Activated naive CD4-positive, alpha-beta T cell treated with anti-CD3 and anti-CD28 coated beads, Interleukin-2, amount 50 U/mL, for 16 hours (primary cell): ENCODE measurements around the gene ARL4C.
A peak's percentile ranks its signal among the peaks of the same experiment; 100 is the strongest.

ENCODE experiments used
- DNase-seq: peaks from one replicate; pipeline ENCODE4 v3.0.0-alpha.2; 2020

The ARL4C gene, protein sequence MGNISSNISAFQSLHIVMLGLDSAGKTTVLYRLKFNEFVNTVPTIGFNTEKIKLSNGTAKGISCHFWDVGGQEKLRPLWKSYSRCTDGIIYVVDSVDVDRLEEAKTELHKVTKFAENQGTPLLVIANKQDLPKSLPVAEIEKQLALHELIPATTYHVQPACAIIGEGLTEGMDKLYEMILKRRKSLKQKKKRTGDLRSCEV

DNA sequence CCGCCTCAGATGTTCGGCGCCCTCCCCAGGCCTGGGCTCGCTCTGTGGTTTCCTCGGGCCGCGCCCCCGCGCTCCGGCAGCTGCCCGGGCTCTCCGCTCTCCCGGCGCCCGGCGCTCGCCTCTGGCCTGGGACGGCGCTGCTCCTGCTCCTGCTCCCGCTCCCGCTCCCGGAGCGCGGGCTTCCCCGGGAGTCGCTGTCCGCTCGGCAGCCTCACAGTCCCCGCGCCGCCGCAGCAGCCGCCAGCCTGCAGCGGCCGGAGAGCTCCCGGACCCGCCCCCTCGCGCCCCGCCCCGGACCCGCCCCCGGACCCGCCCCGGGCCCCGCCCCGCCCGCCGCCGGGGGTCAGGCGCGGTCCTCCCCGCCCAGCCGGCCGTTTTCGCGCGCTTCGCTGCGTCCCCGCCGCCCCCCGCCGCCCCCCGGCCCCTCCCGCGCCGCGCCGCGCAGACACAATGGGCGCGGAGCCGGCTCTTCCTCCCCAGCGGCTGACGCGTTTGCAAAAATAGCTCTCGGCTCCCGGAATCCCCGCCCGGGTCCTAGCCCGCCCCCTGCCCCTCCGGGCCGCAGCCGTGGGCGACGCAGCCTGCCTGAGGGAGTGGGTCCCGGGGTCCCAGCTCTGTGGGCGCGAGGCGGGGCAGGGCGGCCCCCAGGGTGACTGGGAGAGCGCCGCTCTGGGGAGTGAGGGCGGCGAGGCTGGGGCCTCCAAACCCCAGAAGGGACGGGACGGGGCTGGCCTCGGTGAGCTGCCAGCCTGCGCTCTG lies at the start of gene ARL4C:
Gene ARL4C, minus strand, starts transcription at position 247 of the 759 bp plus-strand sequence. CDS start 495 bp downstream, outside the sequence.
- peak; percentile 61 for DNase-seq

DNA sequence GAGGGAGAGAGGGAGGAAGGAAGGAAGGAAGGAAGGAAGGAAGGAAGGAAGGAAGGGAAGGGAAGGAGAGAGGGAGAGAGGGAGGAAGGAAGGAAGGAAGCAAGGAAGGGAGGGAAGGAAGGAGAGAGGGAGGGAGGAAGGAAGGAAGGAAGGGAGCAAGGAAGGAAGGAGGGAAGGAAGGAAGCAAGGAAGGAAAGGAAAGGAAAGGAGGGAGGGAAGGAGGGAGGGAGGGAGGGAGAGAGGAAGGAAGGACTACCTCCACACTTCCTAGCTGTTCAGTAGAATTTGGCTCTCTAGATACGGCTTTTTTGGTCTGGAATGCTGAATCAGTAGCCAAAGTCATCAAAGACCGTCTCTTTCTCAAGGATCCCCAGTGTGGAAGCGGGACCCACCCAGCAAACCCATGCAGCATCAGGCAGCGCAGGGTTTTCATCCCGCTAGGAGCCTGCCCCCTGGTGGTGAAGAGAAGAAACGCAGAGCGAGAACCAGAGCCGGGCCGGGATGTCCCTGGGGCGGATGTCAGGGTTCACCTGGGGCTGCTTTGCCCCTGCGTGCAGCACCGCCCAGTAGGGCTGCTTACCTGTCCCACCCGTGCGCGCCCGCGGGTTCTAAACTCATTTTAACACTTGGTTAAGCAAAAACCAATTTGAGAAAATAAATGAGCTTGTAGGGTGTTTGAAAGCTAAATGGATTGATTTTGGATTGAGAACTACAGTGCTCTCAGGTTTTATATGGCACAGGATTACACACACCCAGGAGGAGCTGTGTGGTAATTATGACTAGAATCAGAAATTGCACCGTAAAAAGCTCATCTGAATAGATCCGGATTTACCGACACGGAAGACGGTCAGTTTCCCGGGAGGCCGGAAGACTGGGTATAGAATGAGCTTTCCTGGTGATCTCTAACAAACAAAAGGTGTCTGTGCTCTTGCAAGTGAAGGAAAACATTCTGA lies 48.1 kb upstream of the ARL4C start:
- DNase-seq: peak; percentile 70

DNA sequence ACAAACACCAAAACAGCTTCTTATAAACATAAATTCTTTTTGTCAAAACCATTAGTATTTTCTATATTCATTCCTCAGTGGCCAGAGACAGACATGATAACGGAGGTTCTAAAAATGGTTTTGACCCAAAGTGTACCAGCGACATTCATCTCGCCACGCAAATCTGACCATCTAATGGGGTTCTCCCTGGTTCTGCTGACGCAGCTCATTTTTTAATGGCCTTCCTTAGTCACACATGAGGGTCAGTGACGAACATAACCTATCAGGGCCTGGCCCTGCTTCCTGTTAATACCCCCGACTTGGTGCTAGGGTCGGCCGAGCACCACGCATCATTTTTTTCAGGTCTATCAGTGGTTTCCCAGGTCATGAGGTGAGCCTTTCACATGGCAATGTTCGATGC lies 45.9 kb upstream of the ARL4C start:
- DNase-seq: no peak

DNA sequence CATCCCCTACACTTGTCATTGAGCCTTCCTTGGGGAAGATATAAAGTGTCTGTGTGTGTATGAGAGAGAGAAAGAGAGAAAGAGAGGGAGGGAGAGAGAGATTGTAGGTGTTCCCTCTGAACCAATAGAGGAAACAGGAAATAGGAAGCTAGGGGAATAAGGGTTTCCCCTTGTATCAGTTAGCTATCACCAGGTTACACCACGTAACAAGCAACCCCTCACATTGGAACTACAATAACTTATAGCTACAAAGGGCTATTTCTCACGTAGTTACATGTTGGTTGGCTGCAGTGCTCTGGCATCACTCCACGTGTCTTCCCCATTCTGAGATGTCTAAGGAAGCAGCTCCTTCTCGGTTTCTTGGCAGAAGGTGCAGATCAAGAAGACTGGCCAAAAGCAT lies 41.0 kb upstream of the ARL4C start:
- DNase-seq: no peak

DNA sequence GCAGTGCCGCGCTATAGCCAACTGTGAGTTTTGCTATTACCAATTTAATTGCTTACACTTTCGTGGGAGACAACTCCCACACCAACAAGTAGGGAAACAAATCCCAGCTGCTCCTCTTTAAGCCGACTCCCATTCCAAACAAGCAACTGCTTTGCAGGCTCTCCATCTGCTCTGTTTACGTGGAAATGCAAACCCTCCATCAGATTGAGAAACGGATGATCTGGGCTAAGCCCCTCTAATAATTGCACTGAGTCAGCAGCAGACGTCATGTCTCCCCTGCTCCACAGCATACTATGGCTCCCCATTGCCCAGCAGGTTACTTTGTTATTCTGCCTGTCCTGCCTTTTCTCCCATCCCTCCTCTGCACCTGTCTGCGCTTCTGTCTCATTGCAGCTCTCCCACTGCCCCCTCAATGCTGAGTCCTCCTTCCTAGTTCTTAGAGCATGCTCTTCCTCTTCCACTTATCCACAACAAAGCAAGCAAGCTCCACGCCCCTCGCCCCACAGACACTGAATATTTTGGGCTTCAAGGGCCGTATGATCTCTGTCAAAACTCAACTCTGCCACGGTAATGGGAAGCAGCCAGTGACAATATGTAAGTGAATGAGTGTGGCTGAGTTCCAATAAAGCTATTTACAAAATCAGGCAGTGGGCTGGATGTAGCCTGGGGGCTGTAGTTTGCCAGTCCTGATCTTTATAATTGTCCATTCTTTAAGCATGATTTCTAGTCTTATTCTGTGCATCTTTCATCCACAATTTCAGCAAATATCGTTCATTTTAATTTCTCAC lies 39.5 kb upstream of the ARL4C start:
- DNase-seq: no peak

DNA sequence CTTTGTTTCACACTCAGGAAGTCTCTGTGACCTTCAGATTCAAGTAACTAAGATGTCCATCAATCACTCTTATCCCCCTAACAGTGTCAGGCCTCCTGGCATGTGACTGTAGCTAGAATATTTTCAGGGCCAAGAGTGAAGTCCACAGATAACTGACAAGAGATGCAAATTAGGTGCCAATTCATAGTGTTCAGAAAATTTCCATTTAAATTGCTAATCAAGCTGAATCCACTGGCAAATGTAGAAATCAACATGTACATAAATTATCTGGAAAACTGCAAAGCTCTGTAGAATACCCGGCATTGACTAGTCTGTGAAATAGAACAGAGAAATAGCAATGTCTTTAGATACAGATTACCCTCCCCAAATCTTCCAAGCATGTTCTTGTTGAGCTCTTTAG lies 38.6 kb upstream of the ARL4C start:
- DNase-seq: no peak

DNA sequence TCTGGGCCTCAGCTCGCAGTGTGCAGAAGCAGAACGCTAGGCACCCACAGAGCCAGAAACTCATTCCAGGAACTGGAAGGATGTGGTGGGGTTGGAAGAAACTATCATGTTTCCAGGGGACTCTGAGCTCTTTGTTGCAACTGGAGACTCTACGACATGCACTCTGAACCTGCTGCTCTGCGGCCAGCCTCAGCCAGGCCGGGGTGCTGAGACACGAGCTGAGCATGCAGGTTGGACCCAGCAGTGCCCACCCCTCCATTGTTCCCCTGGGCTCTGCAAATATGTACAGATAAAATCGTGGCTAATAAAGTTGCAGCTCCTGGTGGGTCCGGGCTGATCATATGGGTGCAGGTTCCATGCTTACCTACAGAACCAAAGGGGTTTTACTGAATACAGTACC lies 37.6 kb upstream of the ARL4C start:
- no peak for DNase-seq

DNA sequence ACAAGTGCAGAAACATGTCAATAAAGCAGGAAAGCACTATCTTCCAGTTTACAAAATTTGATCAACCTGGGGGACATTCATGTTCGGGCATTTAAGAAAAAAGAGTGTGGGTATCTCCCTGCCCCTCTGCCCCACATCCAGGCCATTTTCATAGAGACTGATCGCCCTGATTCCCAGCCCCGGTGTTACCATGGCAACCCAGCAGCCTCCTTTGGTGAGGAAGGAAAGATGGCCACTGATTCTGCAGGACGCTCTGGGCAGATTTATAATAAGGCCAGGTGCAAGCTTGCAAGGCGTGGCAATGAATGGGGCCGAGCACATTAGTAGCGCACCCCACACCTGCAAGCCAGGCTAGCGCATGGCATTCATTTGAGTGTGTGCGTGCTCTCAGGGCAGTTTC lies 36.7 kb upstream of the ARL4C start:
- DNase-seq: no peak

DNA sequence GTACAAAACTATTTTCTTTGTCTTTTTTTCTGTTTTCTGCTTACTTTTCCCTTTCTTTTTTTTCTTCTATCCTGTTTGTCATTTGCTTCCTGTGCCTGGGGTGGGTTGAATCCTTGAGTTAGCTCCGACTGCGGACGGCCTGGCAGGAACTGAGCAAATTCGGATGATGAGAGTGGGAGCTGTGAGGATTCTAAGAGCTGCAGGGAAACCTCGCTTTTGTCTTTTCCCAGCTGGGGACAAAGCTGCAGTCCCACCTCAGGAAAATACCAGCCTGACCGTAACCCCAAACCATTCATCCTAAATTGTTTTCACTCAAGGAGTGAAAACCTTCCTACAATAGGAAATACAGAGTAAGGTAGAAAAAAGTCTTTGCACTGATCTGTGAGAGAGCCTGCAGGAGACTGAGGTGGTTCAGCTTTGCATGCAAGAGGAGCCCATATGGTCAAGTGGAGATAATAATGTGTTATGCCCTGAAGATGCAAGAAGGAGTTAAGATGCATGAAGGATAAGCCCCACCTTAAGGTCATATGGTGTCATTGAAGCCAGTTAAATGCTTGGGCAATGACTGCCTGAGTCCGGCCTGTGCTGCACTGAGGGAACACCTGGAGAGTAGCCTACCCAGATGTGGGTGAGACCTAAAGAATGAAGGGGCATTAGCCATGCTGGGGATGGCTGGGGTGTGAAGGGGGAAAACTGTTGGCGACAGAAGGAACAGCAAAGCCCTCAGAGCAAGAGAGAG lies 31.7 kb upstream of the ARL4C start:
- no peak for DNase-seq

DNA sequence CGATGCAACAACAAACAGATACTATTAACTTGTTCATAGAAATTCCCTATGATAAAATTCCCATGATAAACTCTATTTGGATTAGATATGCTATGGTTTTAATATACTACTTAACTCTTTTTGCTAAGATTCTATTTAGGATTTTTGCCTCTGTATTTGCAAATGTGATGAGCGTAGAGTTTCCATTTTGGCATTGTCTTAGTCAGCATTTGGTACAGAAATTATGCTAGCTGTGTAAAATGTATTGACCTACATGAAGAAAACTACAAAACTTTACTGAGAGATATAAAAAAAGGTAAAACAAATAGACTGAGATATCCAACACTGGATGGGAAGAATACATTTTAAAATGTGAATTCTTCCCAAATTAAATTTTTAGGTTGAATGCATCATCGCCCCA lies 29.8 kb upstream of the ARL4C start:
- no peak for DNase-seq

DNA sequence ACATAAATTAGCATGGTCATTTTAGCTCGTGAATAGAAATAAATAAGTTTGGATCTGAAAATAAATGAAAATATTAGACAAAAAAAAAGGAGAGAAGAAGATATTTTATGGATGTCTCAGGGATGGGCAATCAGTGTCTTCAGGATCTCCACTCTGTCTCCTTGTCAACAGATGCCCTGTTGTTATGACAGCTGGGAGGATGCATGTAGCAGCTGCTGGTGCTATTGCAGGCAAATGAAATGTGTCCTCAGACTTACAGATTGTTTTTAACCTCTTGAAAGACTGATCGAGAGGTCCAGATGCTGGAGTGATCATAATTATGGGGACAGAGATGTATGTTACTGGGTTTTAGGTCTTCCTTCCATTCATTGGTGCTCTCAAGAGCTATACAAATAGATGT lies 24.7 kb upstream of the ARL4C start:
- DNase-seq: no peak

DNA sequence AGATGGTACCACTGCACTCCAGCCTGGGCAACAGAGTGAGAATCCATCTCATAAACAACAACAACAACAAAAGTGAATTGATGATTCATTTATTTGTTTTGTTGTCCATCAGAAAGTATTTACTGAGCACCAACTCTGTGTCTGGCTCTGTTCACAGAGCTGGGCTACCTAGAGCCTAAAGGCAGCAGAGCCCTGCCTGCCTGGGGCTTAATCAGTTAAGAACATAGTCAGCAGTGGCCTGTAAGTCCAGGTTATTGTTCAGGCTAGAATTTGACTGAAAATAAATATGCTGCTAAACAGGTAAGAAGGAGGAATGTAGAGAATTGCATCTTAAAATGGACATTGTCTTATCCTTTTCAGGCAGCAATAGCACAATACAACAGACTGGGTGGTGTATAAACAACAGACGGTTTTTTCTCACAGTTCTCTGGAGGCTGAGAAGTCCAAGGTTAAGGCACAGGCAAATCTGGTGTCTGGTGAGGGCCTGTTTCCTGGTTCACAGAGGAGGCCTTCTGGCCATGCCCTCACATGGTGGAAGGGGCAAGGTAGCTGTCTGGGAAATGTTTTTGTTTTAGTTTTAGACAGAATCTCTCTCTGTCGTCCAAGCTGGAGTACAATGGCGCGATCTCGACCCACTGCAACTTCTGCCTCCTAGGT lies 22.2 kb upstream of the ARL4C start:
- no peak for DNase-seq

DNA sequence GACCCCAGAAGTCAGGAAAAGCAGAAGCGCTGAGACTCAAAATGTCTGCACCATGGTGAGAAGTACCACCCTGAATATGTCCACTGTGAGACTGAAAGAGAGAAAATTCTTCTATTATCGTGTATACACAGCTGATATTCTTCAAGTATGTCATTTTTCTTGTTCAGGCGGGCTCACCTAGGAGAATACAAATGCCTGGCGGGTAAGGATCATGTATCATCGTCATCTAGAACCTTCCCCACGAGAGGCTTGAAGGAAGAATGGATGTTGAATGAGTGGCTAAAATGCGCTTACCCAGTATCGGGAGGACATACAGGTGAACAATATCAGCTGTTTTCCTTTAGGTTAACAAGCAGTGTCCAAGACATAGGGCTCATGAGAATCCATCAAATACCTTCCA lies 21.1 kb upstream of the ARL4C start:
- DNase-seq: no peak

DNA sequence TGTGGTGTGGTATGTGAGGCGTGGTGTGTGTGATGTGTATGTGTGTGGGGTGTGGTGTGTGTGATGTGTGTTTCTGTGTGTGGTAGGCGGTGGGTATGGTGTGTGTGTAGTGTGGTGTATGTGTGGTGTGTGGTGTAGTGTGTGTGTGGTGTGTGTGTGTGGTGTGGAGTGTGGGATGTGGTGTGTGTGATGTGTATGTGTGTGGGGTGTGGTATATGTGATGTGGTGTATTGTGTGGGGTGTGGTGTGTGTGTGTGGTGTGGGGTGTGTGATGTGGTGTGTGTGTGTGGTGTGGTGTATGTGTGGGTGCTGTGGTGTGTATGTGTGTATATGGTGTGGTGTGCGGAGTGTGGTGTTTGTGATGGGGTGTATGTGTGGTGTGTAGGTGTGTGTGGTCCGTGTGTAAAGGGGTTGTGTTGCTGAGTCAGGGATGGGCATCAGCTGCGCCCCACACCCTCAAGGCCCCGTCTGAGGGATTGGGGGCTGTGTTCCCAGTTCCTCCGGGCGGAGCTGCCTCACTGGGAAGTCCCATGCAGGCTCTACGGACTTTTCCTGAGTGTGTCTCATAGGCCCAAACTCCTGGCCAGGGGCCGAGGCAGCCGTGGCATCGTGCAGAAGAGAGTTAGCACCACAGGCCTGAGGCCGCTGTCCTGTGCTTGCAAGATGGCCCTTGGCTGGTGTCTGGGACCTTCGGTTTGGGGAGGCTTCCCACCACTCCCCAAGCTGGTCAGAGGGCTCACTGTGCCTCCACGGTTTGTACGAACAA lies 18.2 kb upstream of the ARL4C start:
- no peak for DNase-seq

DNA sequence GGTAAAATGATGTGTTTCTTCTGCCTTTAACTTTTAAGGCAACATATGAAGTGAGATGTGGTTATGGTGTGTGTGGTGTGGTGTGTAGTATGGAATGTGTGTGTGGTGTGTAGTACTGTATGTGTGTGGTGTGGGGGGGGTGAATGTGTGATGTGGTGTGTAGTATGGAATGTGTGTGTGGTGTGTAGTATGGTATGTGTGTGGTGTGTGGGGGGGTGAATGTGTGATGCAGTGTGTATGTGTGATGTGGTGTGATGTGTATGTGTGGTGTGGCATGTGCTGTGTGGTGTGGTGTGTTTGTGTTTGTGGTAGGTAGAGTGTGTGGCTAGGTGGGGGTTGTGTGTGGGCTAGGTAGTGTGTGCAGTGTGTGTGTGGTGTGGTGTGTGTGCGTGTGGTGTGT lies 17.2 kb upstream of the ARL4C start:
- DNase-seq: no peak

DNA sequence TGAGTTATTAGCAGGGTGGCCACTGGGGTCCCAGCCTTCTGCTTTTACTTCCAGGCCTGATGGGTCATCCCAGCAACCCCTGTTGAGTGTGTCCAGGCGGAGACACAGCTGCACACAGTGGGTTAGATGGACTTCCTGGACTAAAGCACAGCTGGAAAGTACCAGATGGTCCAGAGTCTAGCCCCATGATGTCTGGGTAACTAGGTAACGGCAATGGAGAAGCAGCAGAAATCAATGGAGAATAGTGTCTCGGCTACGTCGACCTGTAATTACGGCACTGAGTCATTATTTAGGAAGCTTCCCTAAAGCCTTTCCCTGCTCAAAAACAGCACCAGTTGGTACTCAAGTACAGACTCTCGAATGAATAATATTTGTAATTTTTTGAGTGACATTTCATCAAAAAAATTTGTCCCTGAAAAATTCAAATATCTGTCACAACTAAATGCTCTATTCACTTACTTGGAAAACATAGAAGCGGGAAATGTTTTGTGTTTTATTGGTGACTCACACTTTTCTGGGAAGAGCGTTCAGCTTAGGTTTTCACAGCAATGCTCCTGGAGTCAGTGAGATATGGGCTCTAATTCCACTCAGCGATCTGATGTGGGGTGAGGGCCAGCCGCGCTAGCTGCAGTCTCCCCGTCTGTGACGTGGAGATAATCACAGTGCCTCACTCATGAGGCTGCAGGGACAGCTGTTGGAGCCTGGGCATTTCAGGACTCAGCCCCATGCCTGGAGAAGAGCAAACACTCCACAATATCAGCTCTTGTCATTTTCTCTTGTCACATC lies 16.2 kb upstream of the ARL4C start:
- DNase-seq: no peak

DNA sequence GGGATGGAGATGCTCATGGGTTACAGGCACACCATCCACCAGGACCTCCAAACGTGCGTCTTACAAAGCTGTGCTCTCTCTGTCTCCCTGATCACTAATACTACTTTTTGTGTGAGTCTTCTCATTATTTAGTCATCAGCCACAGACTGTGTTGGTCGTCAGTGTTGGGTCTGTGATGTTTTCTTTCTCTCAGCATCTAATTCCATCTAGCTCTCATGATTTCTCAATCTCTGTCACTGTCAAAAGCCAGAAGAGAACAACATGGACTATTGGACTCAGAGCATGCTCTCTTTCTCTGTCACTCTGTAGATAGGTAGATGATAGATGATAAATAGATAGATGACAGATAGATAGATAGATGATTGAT lies 6.0 kb upstream of the ARL4C start:
- no peak for DNase-seq

DNA sequence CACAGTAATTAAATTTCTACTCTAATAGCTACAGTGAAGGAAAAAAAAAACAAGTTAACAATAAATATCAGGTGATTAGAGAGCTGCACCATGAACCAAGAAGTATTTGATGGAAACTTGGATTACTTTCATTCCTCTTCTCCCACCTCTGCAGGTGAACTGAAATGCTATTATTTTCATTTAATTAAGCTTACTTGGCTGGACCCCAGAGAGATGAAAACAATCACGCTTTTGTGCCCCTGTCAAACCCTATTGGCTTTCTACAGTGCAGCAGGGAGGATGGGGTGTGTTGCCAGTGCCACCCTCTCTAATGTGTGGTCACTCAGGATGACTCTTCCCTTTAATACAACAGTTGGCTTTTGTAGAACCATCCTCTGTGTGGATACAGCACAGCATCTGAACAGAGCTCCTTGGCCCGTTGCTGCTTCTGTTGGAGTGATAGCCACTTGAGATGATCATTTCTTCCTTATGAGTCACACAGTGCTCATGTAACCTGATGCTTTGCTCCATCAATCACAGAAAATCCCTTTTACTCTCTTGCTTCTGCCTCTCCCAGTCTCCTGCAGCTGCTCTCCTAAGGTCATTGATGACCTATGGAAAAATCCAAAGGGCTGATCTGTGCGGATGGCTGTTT lies 5.5 kb upstream of the ARL4C start:
- no peak for DNase-seq

DNA sequence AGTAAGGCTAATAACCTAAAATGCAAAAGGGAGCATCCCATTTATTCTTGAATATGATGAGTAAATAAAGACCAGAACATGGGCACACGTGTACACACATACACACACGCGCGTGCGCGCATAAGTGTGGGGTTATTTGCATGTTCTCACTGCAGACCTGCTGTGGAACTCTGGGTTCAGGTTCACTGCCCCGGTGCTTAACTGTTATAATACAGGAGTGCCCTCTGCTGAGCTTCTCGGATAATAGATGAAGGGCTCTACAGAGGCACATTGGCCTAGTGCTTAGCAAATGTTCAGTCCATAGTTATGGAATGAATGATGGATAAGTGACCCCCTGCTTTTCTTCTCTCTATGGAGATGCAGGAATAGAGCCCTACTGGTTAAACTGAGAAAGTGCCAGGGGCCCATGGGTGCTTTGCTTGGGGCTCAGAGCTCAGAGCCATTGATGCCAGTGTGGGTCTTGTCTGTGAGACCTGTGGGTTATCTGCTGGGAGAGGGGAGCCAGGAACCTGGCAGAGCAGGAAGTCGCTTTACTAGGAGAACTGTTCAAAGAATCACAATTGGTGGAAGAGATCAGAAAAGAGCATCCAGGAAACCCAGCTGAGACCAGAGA lies 3.6 kb upstream of the ARL4C start:
- peak; percentile 80 for DNase-seq
